Adipocyte (in vitro differentiated cells): ENCODE measurements around the gene ADAMTSL2.
"Not testable (repeated sequence)": the region's sequence is repeated elsewhere in the genome, so short reads cannot be mapped to it uniquely, and the experiment has no call there.

Experiments used
- DNase-seq: peaks from one replicate; pipeline ENCODE4 v3.0.0-alpha.2; 2015; ENCODE audit warnings: low read depth
- H3K27me3 ChIP-seq: replicated peaks from 2 replicates; pipeline ENCODE4 v1.7.0; 2013; ENCODE audit warnings: mild to moderate bottlenecking, low read length, moderate library complexity; ENCODE audit not compliant: control insufficient read depth, insufficient read depth
- H3K36me3 ChIP-seq: 2 replicates; pipeline ENCODE4 v1.7.0; 2013; ENCODE audit warnings: low read length, mild to moderate bottlenecking, moderate library complexity; ENCODE audit not compliant: control insufficient read depth, insufficient read depth, severe bottlenecking
- H3K4me1 ChIP-seq: 2 replicates; pipeline ENCODE4 v1.7.0; 2013; ENCODE audit warnings: mild to moderate bottlenecking, low read length, moderate library complexity; ENCODE audit not compliant: control insufficient read depth, insufficient read depth
- H3K4me3 ChIP-seq: 2 replicates; pipeline ENCODE4 v1.7.0; 2013; ENCODE audit warnings: mild to moderate bottlenecking, low read length, moderate library complexity
- H3K9ac ChIP-seq: 2 replicates; pipeline ENCODE4 v1.7.0; 2013; ENCODE audit warnings: mild to moderate bottlenecking, low read length, moderate library complexity
- H3K9me3 ChIP-seq: 2 replicates; pipeline ENCODE4 v1.7.0; 2013; ENCODE audit warnings: mild to moderate bottlenecking, low read length, moderate library complexity; ENCODE audit not compliant: control insufficient read depth

Gene ADAMTSL2

DNA sequence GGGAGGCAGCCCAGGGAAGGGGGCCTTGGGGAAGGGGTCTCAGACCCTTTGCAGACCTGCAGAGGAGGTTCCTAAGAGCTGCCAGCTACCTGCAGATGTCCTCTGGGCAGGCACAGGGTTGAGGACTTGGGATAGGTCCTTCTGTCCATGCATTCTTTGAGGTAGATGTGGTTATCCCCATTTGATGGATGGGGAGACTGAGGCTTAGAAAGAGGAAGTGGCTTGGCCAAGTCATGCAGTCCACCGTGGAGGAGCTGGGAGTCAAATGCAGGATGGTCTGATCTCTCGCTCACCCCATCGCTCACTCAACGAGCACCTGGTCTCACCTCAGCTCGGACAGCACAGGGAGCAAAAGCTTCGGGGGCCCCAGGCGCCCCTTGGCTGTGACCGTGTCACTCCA, 20.2 kb downstream of the ADAMTSL2 start:
- Histone ChIP-seq H3K27me3 (peaks cover 29% of the 10 kb centered on the region), H3K9ac (no peak overlapping the region), H3K36me3 (no peaks in the 10 kb centered on the region), H3K4me1 (peaks cover 7% of the 10 kb centered on the region), H3K9me3 (no peaks in the 10 kb centered on the region), H3K4me3 (no peak overlapping the region)
- DNase-seq, result no peak

GRCh38 chr9:133556354-133556753, 21.9 kb downstream of the ADAMTSL2 start:
- Histone ChIP-seq H3K9ac (no peak overlapping the region), H3K9me3 (no peaks in the 10 kb centered on the region), H3K27me3 (peaks cover 22% of the 10 kb centered on the region), H3K4me1 (peaks cover 7% of the 10 kb centered on the region), H3K4me3 (no peak overlapping the region), H3K36me3 (no peaks in the 10 kb centered on the region)
- no peak for DNase-seq

- Histone ChIP-seq H3K9me3 (no peaks in the 10 kb centered on the region), H3K27me3 (peaks cover 22% of the 10 kb centered on the region), H3K9ac (no peak overlapping the region), H3K4me3 (no peak overlapping the region), H3K4me1 (peaks cover 7% of the 10 kb centered on the region), H3K36me3 (no peaks in the 10 kb centered on the region)
- DNase-seq, result no peak
These were observed 23.1 kb downstream of the ADAMTSL2 start for GRCh38 chr9:133557581-133557980.

GRCh38 chr9:133558191-133559126, 24.0 kb downstream of the ADAMTSL2 start:
- DNase-seq, result peak; percentile 90
- Histone ChIP-seq H3K9ac (no peak overlapping the region), H3K27me3 (peaks cover 25% of the 10 kb centered on the region), H3K4me1 (peaks cover 12% of the 10 kb centered on the region), H3K36me3 (no peaks in the 10 kb centered on the region), H3K4me3 (no peak overlapping the region), H3K9me3 (no peaks in the 10 kb centered on the region)

DNA sequence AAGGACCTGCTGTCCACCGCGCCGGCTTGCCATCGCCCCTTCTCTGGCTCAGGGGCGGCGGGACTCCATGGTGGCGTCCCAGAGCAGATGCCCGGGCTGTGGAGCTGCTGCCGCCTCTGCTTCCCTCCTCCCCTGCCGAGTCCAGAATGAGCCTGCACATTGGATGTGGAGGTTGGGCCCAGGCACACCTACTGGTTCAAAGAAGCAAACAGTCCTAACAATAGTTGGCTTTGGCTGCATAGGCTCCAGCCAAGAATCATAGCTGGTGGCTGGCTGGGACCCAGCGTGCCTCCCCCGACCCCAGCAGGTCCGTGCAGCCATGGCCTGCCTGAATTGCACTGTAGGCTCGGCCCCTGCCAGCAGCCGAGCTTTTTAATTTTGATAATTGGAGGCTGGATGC, 25.8 kb downstream of the ADAMTSL2 start:
- Histone ChIP-seq H3K36me3 (no peaks in the 10 kb centered on the region), H3K9me3 (no peaks in the 10 kb centered on the region), H3K9ac (no peak overlapping the region), H3K4me1 (peaks cover 19% of the 10 kb centered on the region), H3K4me3 (no peak overlapping the region), H3K27me3 (peaks cover 15% of the 10 kb centered on the region)
- no peak for DNase-seq

DNA sequence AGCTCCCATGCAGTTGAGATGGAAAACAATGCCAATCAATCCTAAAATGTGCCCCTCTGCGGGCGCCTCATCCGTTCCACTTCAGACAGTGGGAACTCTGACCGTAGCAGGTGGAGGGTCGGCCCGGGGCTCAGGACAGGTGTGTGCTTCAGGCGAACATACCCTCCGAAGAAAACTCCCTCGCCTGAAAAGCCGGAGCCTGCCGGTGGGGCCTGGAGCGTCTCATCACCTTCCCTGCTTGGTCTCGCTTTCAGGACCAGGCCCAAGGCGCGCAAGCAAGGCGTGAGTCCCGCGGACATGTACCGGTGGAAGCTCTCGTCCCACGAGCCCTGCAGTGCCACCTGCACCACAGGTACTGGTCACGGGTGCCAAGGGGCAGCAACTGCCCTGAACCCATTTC, 26.4 kb downstream of the ADAMTSL2 start:
- H3K36me3 ChIP-seq, result no peaks in the 10 kb centered on the region
- no peak overlapping the region for H3K4me3 ChIP-seq
- no peak for DNase-seq
- no peaks in the 10 kb centered on the region for H3K9me3 ChIP-seq
- H3K4me1 ChIP-seq, result peaks cover 24% of the 10 kb centered on the region
- H3K9ac ChIP-seq, result no peak overlapping the region
- H3K27me3 ChIP-seq, result peaks cover 10% of the 10 kb centered on the region

GRCh38 chr9:133561976-133562554, 27.6 kb downstream of the ADAMTSL2 start:
- Histone ChIP-seq H3K4me1 (peaks cover 24% of the 10 kb centered on the region), H3K36me3 (no peaks in the 10 kb centered on the region), H3K9me3 (no peaks in the 10 kb centered on the region), H3K4me3 (no peak overlapping the region), H3K27me3 (peaks cover 3% of the 10 kb centered on the region), H3K9ac (no peak overlapping the region)
- no peak for DNase-seq

- no peak overlapping the region for H3K9ac ChIP-seq
- peaks cover 24% of the 10 kb centered on the region for H3K4me1 ChIP-seq
These were observed 28.2 kb downstream of the ADAMTSL2 start for GRCh38 chr9:133562611-133563290.

GRCh38 chr9:133563291-133563796, 28.8 kb downstream of the ADAMTSL2 start:
- Histone ChIP-seq H3K4me1 (peaks cover 24% of the 10 kb centered on the region), H3K9me3 (no peaks in the 10 kb centered on the region), H3K36me3 (no peaks in the 10 kb centered on the region), H3K9ac (no peak overlapping the region), H3K4me3 (no peak overlapping the region), H3K27me3 (peaks cover 3% of the 10 kb centered on the region)
- peak; percentile 25 for DNase-seq

More at GRCh38 chr9:133562611-133563290, 28.2 kb downstream of the ADAMTSL2 start:
- H3K36me3 ChIP-seq, result no peaks in the 10 kb centered on the region
- no peak for DNase-seq
- no peaks in the 10 kb centered on the region for H3K9me3 ChIP-seq
- no peak overlapping the region for H3K4me3 ChIP-seq
- H3K27me3 ChIP-seq, result peaks cover 3% of the 10 kb centered on the region

- H3K27me3 ChIP-seq, H3K9ac ChIP-seq, H3K4me3 ChIP-seq, H3K36me3 ChIP-seq, H3K9me3 ChIP-seq, DNase-seq: not testable (repeated sequence)
- H3K4me1 ChIP-seq, result peaks cover 19% of the 10 kb centered on the region
These were observed 29.3 kb downstream of the ADAMTSL2 start for GRCh38 chr9:133563814-133564213.
